Right lobe of liver (tissue), 4 donors: Measurements from ENCODE around the gene GALNT2.

Experiments
- CTCF ChIP-seq, 4 donors: fragments of 200-600 bp in 3 of 4; fragments of 450-650 bp in 1 of 4; IDR thresholded peaks; one replicate each; pipeline versions ENCODE4 v1.5.1 to v1.8.0; 2016 to 2022; ENCODE audit warnings: antibody characterized with exemption in 4 of 4, mild to moderate bottlenecking in 2 of 4
- POLR2A ChIP-seq: fragments of 450-650 bp; IDR thresholded peaks from one replicate; pipeline ENCODE4 v1.6.1; 2017; ENCODE audit warnings: antibody characterized with exemption, mild to moderate bottlenecking
- donor health status: DM: no; HTN: no; CAD: no.
- donor health status: DM: no; HTN: no; CAD: no.
- donor health status: DM: no; HTN: yes; CAD: no.

- no peak for TF ChIP-seq CTCF (IDR thresholded peaks at IDR 0.05)
- TF ChIP-seq POLR2A: no peak
These were observed 9.1 kb upstream of the GALNT2 start for GRCh38 chr1:230057681-230058565.
